ENCODE results near the gene NPAS3.
A peak's percentile ranks its signal among the peaks of the same experiment; 100 is the strongest.

NPAS3 gene

GRCh38 chr14:33040372-33041140 is 101.9 kb downstream of the NPAS3 start:
- H3K27ac ChIP-seq: no peak overlapping the region

GRCh38 chr14:33042591-33042990 is 103.9 kb downstream of the NPAS3 start:
- H3K27ac ChIP-seq: no peak overlapping the region
- no peak for TF ChIP-seq CTCF (conservative IDR thresholded peaks at IDR 0.05)

More at GRCh38 chr14:33040372-33041140, 101.9 kb downstream of the NPAS3 start:
- no peak for TF ChIP-seq CTCF (conservative IDR thresholded peaks at IDR 0.05)

GRCh38 chr14:33045760-33046159 is 107.1 kb downstream of the NPAS3 start:
- no peak overlapping the region for H3K27ac ChIP-seq
- no peak for TF ChIP-seq CTCF (conservative IDR thresholded peaks at IDR 0.05)

- no peak for TF ChIP-seq CTCF (conservative IDR thresholded peaks at IDR 0.05)
- H3K27ac ChIP-seq: no peak overlapping the region
Observed at GRCh38 chr14:33052943-33053342, 114.3 kb downstream of the NPAS3 start.

GRCh38 chr14:33056213-33056612 is 117.5 kb downstream of the NPAS3 start:
- TF ChIP-seq CTCF (conservative IDR thresholded peaks at IDR 0.05): no peak
- no peak overlapping the region for H3K27ac ChIP-seq

- no peak for TF ChIP-seq CTCF (conservative IDR thresholded peaks at IDR 0.05)
Observed at GRCh38 chr14:33057585-33057984, 118.9 kb downstream of the NPAS3 start.

GRCh38 chr14:33061667-33062325 is 123.1 kb downstream of the NPAS3 start:
- no peak for TF ChIP-seq CTCF (conservative IDR thresholded peaks at IDR 0.05)
- H3K27ac ChIP-seq: no peak overlapping the region

More at GRCh38 chr14:33057585-33057984, 118.9 kb downstream of the NPAS3 start:
- peak overlapping the region; percentile 53 for H3K27ac ChIP-seq

Measured in VCaP (cell line).